SK-N-SH (cell line): ENCODE data around the gene PASK. TPM values are rescaled to one million over a fixed set of nuclear protein-coding genes. Genes with fewer than 3 reads are reported as not detected.

Experiments used
- CTCF ChIA-PET: fragments of 300-600, 350-600 bp; formaldehyde crosslinking; extraction: SDS; loops from one replicate; lab custom pipeline; 2021; lab: Yijun Ruan, JAX
- POLR2A ChIA-PET: fragments of 350-600 bp; sonication (Branson Sonifier 250); formaldehyde crosslinking; extraction: SDS; loops from one replicate; lab custom pipeline; 2020; ENCODE audit warnings: antibody characterized with exemption, inconsistent platforms; lab: Yijun Ruan, JAX
- DNase-seq: peaks from one replicate; pipeline ENCODE4 v3.0.0; 2012
- H2AFZ ChIP-seq: fragments of 200-600 bp; sonication (generic); 2 replicates; pipeline ENCODE4 v1.8.1; 2016; ENCODE audit warnings: antibody characterized with exemption, mild to moderate bottlenecking, low read depth
- H3F3A ChIP-seq: fragments of 200-600 bp; sonication (generic); replicated peaks from 2 replicates; pipeline ENCODE3; 2016; ENCODE audit warnings: antibody characterized with exemption, mild to moderate bottlenecking; ENCODE audit not compliant: insufficient read depth
- H3K27ac ChIP-seq, 2 experiments: fragments of 200-500 bp in 1 of 2; fragments of 200-600 bp in 1 of 2; sonication (Bioruptor generic) in 1 of 2; sonication (generic), shearing (Covaris generic) in 1 of 2; 2 replicates each; pipeline versions ENCODE4 v1.5.1 to v1.6.1; 2014 to 2016; ENCODE audit warnings: low read depth in 2 of 2, inconsistent platforms in 1 of 2, low read length in 1 of 2, mild to moderate bottlenecking in 1 of 2, mixed read lengths in 1 of 2
- H3K27me3 ChIP-seq: fragments of 200-600 bp; sonication (generic), shearing (Covaris generic); 2 replicates; pipeline ENCODE4 v1.6.1; 2016; ENCODE audit warnings: mixed run types; ENCODE audit not compliant: insufficient read depth
- H3K36me3 ChIP-seq, 2 experiments: fragments of 200-500 bp in 1 of 2; fragments of 200-600 bp in 1 of 2; sonication (Bioruptor generic) in 1 of 2; sonication (generic) in 1 of 2; replicated peaks in 1 of 2; 2 replicates each; pipeline versions ENCODE3 to v1.5.1; 2014 to 2016; ENCODE audit warnings: low read length in 1 of 2, mild to moderate bottlenecking in 1 of 2; ENCODE audit not compliant: insufficient read depth in 2 of 2, control insufficient read depth in 1 of 2
- H3K4me1 ChIP-seq, 2 experiments: fragments of 200-500 bp in 1 of 2; fragments of 200-600 bp in 1 of 2; sonication (Bioruptor generic) in 1 of 2; sonication (generic), shearing (Covaris generic) in 1 of 2; 2 replicates each; pipeline versions ENCODE4 v1.5.1 to v1.6.1; 2014 to 2016; ENCODE audit warnings: low read depth in 1 of 2, low read length in 1 of 2, mixed run types in 1 of 2; ENCODE audit not compliant: insufficient read depth in 2 of 2, control insufficient read depth in 1 of 2
- H3K4me2 ChIP-seq: fragments of 200-600 bp; sonication (generic), shearing (Covaris generic); 2 replicates; pipeline ENCODE4 v1.6.1; 2017; ENCODE audit warnings: mixed run types
- H3K4me3 ChIP-seq, 2 experiments: fragments of 200-500 bp in 1 of 2; fragments of 200-600 bp in 1 of 2; sonication (Bioruptor generic) in 1 of 2; sonication (generic), shearing (Covaris generic) in 1 of 2; 2 replicates each; pipeline versions ENCODE4 v1.5.1 to v1.8.1; 2014 to 2016; ENCODE audit warnings: low read depth in 2 of 2, inconsistent platforms in 1 of 2, low read length in 1 of 2, mild to moderate bottlenecking in 1 of 2, mixed read lengths in 1 of 2, moderate library complexity in 1 of 2
- H3K79me2 ChIP-seq: fragments of 200-600 bp; sonication (generic); 2 replicates; pipeline ENCODE4 v1.8.1; 2017; ENCODE audit warnings: mild to moderate bottlenecking; ENCODE audit not compliant: insufficient read depth
- H3K9ac ChIP-seq: fragments of 200-600 bp; sonication (generic); 2 replicates; pipeline ENCODE4 v1.6.1; 2017; ENCODE audit warnings: mixed run types
- H3K9me2 ChIP-seq: fragments of 200-600 bp; sonication (generic); 2 replicates; pipeline ENCODE4 v1.6.1; 2017; ENCODE audit warnings: mixed run types
- H3K9me3 ChIP-seq: fragments of 200-600 bp; sonication (generic); 2 replicates; pipeline ENCODE4 v1.6.1; 2017; ENCODE audit warnings: mixed run types, mild to moderate bottlenecking, moderate library complexity
- H4K20me1 ChIP-seq: fragments of 200-600 bp; sonication (generic); 2 replicates; pipeline ENCODE4 v1.6.1; 2017; ENCODE audit warnings: mild to moderate bottlenecking, mixed run types; ENCODE audit not compliant: insufficient read depth
- CHD2 ChIP-seq: fragments of 150-350 bp; IDR thresholded peaks from 2 replicates; pipeline ENCODE4 v1.6.1; 2018; ENCODE audit warnings: low read length; ENCODE audit not compliant: partially characterized antibody
- FOXJ3 ChIP-seq: sonication (generic); formaldehyde crosslinking; IDR thresholded peaks from 2 replicates; pipeline ENCODE4 v1.5.1; 2020; ENCODE audit warnings: mild to moderate bottlenecking, missing genetic modification reagents
- GABPA ChIP-seq: IDR thresholded peaks from 2 replicates; pipeline ENCODE4 v1.4.0; 2012; ENCODE audit warnings: low read depth, mild to moderate bottlenecking
- GATA2 ChIP-seq: sonication (generic); formaldehyde crosslinking; IDR thresholded peaks from 2 replicates; pipeline ENCODE4 v1.5.0; 2020; ENCODE audit warnings: mild to moderate bottlenecking, missing genetic modification reagents
- JUND ChIP-seq: IDR thresholded peaks from 2 replicates; pipeline ENCODE4 v1.4.0; 2012
- MEF2A ChIP-seq: IDR thresholded peaks from 2 replicates; pipeline ENCODE4 v1.4.0; 2012; ENCODE audit warnings: low read depth, borderline replicate concordance
- MXI1 ChIP-seq: IDR thresholded peaks from 2 replicates; pipeline ENCODE4 v1.6.1; 2012; ENCODE audit warnings: mild to moderate bottlenecking, low read depth, low read length, improper control_type of control experiment
- NFIC ChIP-seq: IDR thresholded peaks from 2 replicates; pipeline ENCODE4 v1.4.0; 2012; ENCODE audit warnings: borderline replicate concordance
- NRF1 ChIP-seq: IDR thresholded peaks from 2 replicates; pipeline ENCODE4 v1.6.1; 2012; ENCODE audit warnings: low read depth, mild to moderate bottlenecking, low read length
- POLR2AphosphoS5 ChIP-seq: IDR thresholded peaks from 2 replicates; pipeline ENCODE4 v1.6.1; 2012; ENCODE audit warnings: low read depth, low read length
- RAD21 ChIP-seq: IDR thresholded peaks from 2 replicates; pipeline ENCODE4 v1.6.1; 2012; ENCODE audit warnings: mild to moderate bottlenecking, low read length
- RCOR1 ChIP-seq: fragments of 150-350 bp; IDR thresholded peaks from 2 replicates; pipeline ENCODE4 v1.6.1; 2017; ENCODE audit warnings: antibody characterized with exemption, low read length
- RFX5 ChIP-seq: IDR thresholded peaks from 2 replicates; pipeline ENCODE4 v1.6.1; 2012; ENCODE audit warnings: mild to moderate bottlenecking, improper control_type of control experiment, low read length
- RXRA ChIP-seq: IDR thresholded peaks from 2 replicates; pipeline ENCODE4 v1.4.0; 2012; ENCODE audit warnings: low read depth, mild to moderate bottlenecking, borderline replicate concordance
- SMC3 ChIP-seq: IDR thresholded peaks from 2 replicates; pipeline ENCODE4 v1.6.1; 2012; ENCODE audit warnings: low read depth, low read length, improper control_type of control experiment
- YY1 ChIP-seq: IDR thresholded peaks from 2 replicates; pipeline ENCODE4 v1.4.0; 2012; ENCODE audit warnings: low read depth, mild to moderate bottlenecking
- WGBS: methylation state at CpG from one replicate; pipeline ENCODE4 v1.1.6; 2017; ENCODE audit warnings: low lambda C conversion rate; 5-methylcytosine and 5-hydroxymethylcytosine counted together
- polyA plus RNA-seq, 3 experiments: library from polyadenylated mRNA; depleted of rRNA; stranded (reverse); fragments of >200 nt; gene quantifications; 2 replicates each; pipeline ENCODE4 v1.2.3, GENCODE V29; 2012
- TF ChIP-seq, protein P1 (sequence below): IDR thresholded peaks from 2 replicates; pipeline ENCODE4 v1.4.0; 2012; ENCODE audit warnings: low read depth, borderline replicate concordance
- TF ChIP-seq, protein P2 (sequence below): fragments of 150-350 bp; IDR thresholded peaks from 2 replicates; pipeline ENCODE4 v1.6.1; 2017; ENCODE audit warnings: antibody characterized with exemption, low read length, low read depth, borderline replicate concordance
- TF ChIP-seq, protein P3 (sequence below): IDR thresholded peaks from 2 replicates; pipeline ENCODE4 v1.6.1; 2012; ENCODE audit warnings: mild to moderate bottlenecking, low read depth, low read length, moderate library complexity
- TF ChIP-seq, protein P4 (sequence below): IDR thresholded peaks from 2 replicates; pipeline ENCODE4 v1.4.0; 2012; ENCODE audit warnings: low read depth

The PASK gene
- polyA plus RNA-seq, 1 of the 3 experiments (the other 2 are of a cell fraction), result 6.3 TPM

DNA sequence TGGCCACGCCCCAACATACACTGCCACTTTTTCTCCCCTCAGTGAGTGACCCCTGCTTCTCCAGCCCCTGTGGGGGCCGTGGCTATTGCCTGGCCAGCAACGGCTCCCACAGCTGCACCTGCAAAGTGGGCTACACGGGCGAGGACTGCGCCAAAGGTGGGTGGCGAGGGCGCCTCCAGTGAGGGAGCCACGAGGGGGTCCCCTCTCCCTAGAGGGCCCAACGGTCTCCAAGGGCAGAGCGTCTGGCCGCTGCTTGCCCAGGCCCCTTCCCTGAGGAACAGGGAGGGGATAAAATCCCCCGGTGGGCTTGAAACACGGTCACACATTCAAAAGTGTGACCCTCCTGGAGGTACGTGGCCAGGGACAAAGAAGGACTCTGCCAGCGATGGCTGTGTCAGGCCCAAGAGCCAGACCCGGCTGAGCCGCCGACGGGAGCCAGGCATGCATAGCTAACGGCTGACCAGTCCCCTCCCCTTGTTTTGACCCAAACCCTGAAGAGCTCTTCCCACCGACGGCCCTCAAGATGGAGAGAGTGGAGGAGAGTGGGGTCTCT is 84.4 kb downstream of the PASK start:
- Histone ChIP-seq H4K20me1 (no peaks in the 10 kb centered on the region), H3K9ac (no peak overlapping the region), H3K36me3 (no peaks in the 10 kb centered on the region), H2AFZ (no peak overlapping the region), H3K4me1 (no peaks in the 10 kb centered on the region; a peak in 1 of 4 replicates), H3K27me3 (no peaks in the 10 kb centered on the region; the same call in 1 of the 2 replicates), H3F3A (no peaks in the 10 kb centered on the region), H3K4me3 (no peak overlapping the region), H3K27ac (no peak overlapping the region), H3K4me2 (no peak overlapping the region), H3K79me2 (no peaks in the 10 kb centered on the region), H3K9me2 (no peaks in the 10 kb centered on the region), H3K9me3 (no peaks in the 10 kb centered on the region)
- TF ChIP-seq FOXJ3 (CRISPR knock-in tag) (no peak), MEF2A (no peak), NRF1 (no peak), RXRA (no peak), MXI1 (no peak), RAD21 (no peak), GATA2 (CRISPR knock-in tag) (no peak), JUND (no peak), POLR2AphosphoS5 (no peak), RCOR1 (no peak), YY1 (no peak), NFIC (no peak), CHD2 (no peak), GABPA (no peak), SMC3 (no peak), RFX5 (no peak)
- TF ChIP-seq, protein P1, sequence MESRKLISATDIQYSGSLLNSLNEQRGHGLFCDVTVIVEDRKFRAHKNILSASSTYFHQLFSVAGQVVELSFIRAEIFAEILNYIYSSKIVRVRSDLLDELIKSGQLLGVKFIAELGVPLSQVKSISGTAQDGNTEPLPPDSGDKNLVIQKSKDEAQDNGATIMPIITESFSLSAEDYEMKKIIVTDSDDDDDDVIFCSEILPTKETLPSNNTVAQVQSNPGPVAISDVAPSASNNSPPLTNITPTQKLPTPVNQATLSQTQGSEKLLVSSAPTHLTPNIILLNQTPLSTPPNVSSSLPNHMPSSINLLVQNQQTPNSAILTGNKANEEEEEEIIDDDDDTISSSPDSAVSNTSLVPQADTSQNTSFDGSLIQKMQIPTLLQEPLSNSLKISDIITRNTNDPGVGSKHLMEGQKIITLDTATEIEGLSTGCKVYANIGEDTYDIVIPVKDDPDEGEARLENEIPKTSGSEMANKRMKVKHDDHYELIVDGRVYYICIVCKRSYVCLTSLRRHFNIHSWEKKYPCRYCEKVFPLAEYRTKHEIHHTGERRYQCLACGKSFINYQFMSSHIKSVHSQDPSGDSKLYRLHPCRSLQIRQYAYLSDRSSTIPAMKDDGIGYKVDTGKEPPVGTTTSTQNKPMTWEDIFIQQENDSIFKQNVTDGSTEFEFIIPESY, result no peak
- TF ChIP-seq, protein P2, sequence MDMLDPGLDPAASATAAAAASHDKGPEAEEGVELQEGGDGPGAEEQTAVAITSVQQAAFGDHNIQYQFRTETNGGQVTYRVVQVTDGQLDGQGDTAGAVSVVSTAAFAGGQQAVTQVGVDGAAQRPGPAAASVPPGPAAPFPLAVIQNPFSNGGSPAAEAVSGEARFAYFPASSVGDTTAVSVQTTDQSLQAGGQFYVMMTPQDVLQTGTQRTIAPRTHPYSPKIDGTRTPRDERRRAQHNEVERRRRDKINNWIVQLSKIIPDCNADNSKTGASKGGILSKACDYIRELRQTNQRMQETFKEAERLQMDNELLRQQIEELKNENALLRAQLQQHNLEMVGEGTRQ, result no peak
- TF ChIP-seq, protein P3, sequence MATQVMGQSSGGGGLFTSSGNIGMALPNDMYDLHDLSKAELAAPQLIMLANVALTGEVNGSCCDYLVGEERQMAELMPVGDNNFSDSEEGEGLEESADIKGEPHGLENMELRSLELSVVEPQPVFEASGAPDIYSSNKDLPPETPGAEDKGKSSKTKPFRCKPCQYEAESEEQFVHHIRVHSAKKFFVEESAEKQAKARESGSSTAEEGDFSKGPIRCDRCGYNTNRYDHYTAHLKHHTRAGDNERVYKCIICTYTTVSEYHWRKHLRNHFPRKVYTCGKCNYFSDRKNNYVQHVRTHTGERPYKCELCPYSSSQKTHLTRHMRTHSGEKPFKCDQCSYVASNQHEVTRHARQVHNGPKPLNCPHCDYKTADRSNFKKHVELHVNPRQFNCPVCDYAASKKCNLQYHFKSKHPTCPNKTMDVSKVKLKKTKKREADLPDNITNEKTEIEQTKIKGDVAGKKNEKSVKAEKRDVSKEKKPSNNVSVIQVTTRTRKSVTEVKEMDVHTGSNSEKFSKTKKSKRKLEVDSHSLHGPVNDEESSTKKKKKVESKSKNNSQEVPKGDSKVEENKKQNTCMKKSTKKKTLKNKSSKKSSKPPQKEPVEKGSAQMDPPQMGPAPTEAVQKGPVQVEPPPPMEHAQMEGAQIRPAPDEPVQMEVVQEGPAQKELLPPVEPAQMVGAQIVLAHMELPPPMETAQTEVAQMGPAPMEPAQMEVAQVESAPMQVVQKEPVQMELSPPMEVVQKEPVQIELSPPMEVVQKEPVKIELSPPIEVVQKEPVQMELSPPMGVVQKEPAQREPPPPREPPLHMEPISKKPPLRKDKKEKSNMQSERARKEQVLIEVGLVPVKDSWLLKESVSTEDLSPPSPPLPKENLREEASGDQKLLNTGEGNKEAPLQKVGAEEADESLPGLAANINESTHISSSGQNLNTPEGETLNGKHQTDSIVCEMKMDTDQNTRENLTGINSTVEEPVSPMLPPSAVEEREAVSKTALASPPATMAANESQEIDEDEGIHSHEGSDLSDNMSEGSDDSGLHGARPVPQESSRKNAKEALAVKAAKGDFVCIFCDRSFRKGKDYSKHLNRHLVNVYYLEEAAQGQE, result no peak
- TF ChIP-seq, protein P4, sequence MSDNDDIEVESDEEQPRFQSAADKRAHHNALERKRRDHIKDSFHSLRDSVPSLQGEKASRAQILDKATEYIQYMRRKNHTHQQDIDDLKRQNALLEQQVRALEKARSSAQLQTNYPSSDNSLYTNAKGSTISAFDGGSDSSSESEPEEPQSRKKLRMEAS, result no peak
- no peak for DNase-seq
- POLR2A ChIA-PET, result no interaction called here
- CTCF ChIA-PET, result interaction anchor here (1.1 to 1.5 kb wide), 2 partner anchors 13 to 214 kb away, joined by 3 to 6 read pairs; no protein-coding TSS in a partner anchor
- WGBS, result 83% methylated on average over 7 of the region's 23 CpGs
